NB4 (cell line): Measurements from ENCODE around the gene FABP7.

Source experiments
- POLR2A ChIP-seq: IDR thresholded peaks from 2 replicates; pipeline ENCODE4 v1.6.1; 2011; ENCODE audit warnings: mild to moderate bottlenecking; ENCODE audit not compliant: insufficient read length; ENCODE audit errors: extremely low read depth
- TF ChIP-seq, protein P1 (sequence below): IDR thresholded peaks from one replicate; pipeline ENCODE4 v1.5.1; 2012; ENCODE audit warnings: low read depth, low read length

DNA sequence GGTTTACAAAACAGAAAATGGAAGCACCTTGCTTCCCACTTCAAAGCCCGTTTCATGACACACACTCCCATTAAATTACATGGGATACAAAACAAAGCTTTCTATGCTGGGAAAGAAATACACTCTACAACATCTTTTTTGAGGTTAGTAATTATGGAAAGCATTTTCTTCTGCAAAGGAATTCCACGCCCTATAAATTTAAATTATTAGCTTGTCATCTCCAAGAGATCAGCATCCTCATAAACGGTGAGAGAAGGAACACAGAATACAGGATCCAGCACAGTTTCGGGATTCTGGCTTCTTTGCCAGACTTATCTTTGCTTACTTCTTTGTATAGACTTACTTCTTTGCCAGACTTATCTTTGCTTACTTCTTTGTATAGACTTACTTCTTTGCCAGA, 8.2 kb downstream of the FABP7 start:
- TF ChIP-seq, protein P1, sequence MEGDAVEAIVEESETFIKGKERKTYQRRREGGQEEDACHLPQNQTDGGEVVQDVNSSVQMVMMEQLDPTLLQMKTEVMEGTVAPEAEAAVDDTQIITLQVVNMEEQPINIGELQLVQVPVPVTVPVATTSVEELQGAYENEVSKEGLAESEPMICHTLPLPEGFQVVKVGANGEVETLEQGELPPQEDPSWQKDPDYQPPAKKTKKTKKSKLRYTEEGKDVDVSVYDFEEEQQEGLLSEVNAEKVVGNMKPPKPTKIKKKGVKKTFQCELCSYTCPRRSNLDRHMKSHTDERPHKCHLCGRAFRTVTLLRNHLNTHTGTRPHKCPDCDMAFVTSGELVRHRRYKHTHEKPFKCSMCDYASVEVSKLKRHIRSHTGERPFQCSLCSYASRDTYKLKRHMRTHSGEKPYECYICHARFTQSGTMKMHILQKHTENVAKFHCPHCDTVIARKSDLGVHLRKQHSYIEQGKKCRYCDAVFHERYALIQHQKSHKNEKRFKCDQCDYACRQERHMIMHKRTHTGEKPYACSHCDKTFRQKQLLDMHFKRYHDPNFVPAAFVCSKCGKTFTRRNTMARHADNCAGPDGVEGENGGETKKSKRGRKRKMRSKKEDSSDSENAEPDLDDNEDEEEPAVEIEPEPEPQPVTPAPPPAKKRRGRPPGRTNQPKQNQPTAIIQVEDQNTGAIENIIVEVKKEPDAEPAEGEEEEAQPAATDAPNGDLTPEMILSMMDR, result no peak
- no peak for TF ChIP-seq POLR2A
